Ectodermal cell (in vitro differentiated cells): ENCODE results near the gene SLCO3A1.

ENCODE experiments used
- H3K27ac ChIP-seq: 2 replicates; pipeline ENCODE4 v1.7.0; 2013; ENCODE audit warnings: mild to moderate bottlenecking, low read depth, low read length; ENCODE audit not compliant: insufficient read depth, poor library complexity, severe bottlenecking
- H3K27me3 ChIP-seq: 2 replicates; pipeline ENCODE4 v1.7.0; 2013; ENCODE audit warnings: mild to moderate bottlenecking, low read length; ENCODE audit not compliant: insufficient read depth, control insufficient read depth, poor library complexity, severe bottlenecking
- H3K36me3 ChIP-seq: one replicate; pipeline ENCODE4 v1.7.0; 2013; ENCODE audit warnings: low read length; ENCODE audit not compliant: control insufficient read depth, insufficient read depth
- H3K4me1 ChIP-seq: one replicate; pipeline ENCODE4 v1.7.0; 2013; ENCODE audit warnings: low read length; ENCODE audit not compliant: control insufficient read depth, insufficient read depth
- H3K4me3 ChIP-seq: 2 replicates; pipeline ENCODE4 v1.7.0; 2013; ENCODE audit warnings: low read depth, low read length, control low read depth; ENCODE audit not compliant: insufficient read depth
- H3K9me3 ChIP-seq: 2 replicates; pipeline ENCODE4 v1.7.0; 2013; ENCODE audit warnings: mild to moderate bottlenecking, low read length, moderate library complexity; ENCODE audit not compliant: control insufficient read depth
- WGBS, 2 experiments: methylation state at CpG; one replicate each; pipeline ENCODE4 v1.1.7; 2013; ENCODE audit warnings: missing lambda C conversion rate in 2 of 2; 5-methylcytosine and 5-hydroxymethylcytosine counted together

Gene SLCO3A1

GRCh38 chr15:91880373-91880772 lies 26.9 kb downstream of the SLCO3A1 start:
- no peak overlapping the region for H3K4me3 ChIP-seq
- peaks cover 9% of the 10 kb centered on the region for H3K4me1 ChIP-seq
- H3K9me3 ChIP-seq: no peaks in the 10 kb centered on the region
- H3K27ac ChIP-seq: no peak overlapping the region
- H3K36me3 ChIP-seq: no peaks in the 10 kb centered on the region
- H3K27me3 ChIP-seq: no peaks in the 10 kb centered on the region
- 93 to 96% methylated on average over 2 of the region's 3 CpGs for WGBS, 2 experiments

GRCh38 chr15:91881569-91882297 lies 28.2 kb downstream of the SLCO3A1 start:
- 37% methylated on average over 8 to 9 of the region's 9 CpGs for WGBS, 2 experiments
- Histone ChIP-seq H3K4me3 (no peak overlapping the region), H3K27ac (no peak overlapping the region), H3K36me3 (no peaks in the 10 kb centered on the region), H3K9me3 (no peaks in the 10 kb centered on the region), H3K27me3 (no peaks in the 10 kb centered on the region), H3K4me1 (peaks cover 9% of the 10 kb centered on the region)

GRCh38 chr15:91882858-91883586 lies 29.5 kb downstream of the SLCO3A1 start:
- peaks cover 9% of the 10 kb centered on the region for H3K4me1 ChIP-seq
- H3K4me3 ChIP-seq: no peak overlapping the region
- H3K27me3 ChIP-seq: no peaks in the 10 kb centered on the region
- H3K27ac ChIP-seq: no peak overlapping the region
- H3K9me3 ChIP-seq: no peaks in the 10 kb centered on the region
- 78 to 81% methylated on average over 7 to 8 of the region's 8 CpGs for WGBS, 2 experiments
- no peaks in the 10 kb centered on the region for H3K36me3 ChIP-seq

GRCh38 chr15:91884606-91885005 lies 31.1 kb downstream of the SLCO3A1 start:
- H3K27me3 ChIP-seq: no peaks in the 10 kb centered on the region
- H3K4me1 ChIP-seq: peaks cover 9% of the 10 kb centered on the region
- no peaks in the 10 kb centered on the region for H3K9me3 ChIP-seq
- H3K4me3 ChIP-seq: no peak overlapping the region
- 90 to 93% methylated on average over 3 of the region's 3 CpGs for WGBS, 2 experiments
- no peaks in the 10 kb centered on the region for H3K36me3 ChIP-seq
- no peak overlapping the region for H3K27ac ChIP-seq

- Histone ChIP-seq H3K9me3 (no peaks in the 10 kb centered on the region), H3K4me1 (peaks cover 9% of the 10 kb centered on the region), H3K36me3 (no peaks in the 10 kb centered on the region), H3K27me3 (no peaks in the 10 kb centered on the region), H3K27ac (no peak overlapping the region), H3K4me3 (no peak overlapping the region)
- WGBS, 2 experiments: 76 to 86% methylated on average over 7 of the region's 7 CpGs
Measured at GRCh38 chr15:91885054-91885453, 31.5 kb downstream of the SLCO3A1 start.

- H3K4me3 ChIP-seq: no peak overlapping the region
- no peaks in the 10 kb centered on the region for H3K36me3 ChIP-seq
- WGBS, 2 experiments: 82 to 85% methylated on average over 7 of the region's 7 CpGs
- H3K27me3 ChIP-seq: no peaks in the 10 kb centered on the region
- H3K4me1 ChIP-seq: peaks cover 9% of the 10 kb centered on the region
- H3K9me3 ChIP-seq: no peaks in the 10 kb centered on the region
- H3K27ac ChIP-seq: no peak overlapping the region
Measured at GRCh38 chr15:91885714-91886270, 32.3 kb downstream of the SLCO3A1 start.

- H3K27ac ChIP-seq: no peak overlapping the region
- H3K27me3 ChIP-seq: no peaks in the 10 kb centered on the region
- peaks cover under 1% of the 10 kb centered on the region for H3K4me1 ChIP-seq
- no peaks in the 10 kb centered on the region for H3K36me3 ChIP-seq
- 82 to 92% methylated on average over 3 of the region's 3 CpGs for WGBS, 2 experiments
- no peak overlapping the region for H3K4me3 ChIP-seq
- no peaks in the 10 kb centered on the region for H3K9me3 ChIP-seq
Measured at GRCh38 chr15:91886878-91887277, 33.4 kb downstream of the SLCO3A1 start.

- H3K4me3 ChIP-seq: no peak overlapping the region
- H3K36me3 ChIP-seq: no peaks in the 10 kb centered on the region
- H3K9me3 ChIP-seq: no peaks in the 10 kb centered on the region
- no peak overlapping the region for H3K27ac ChIP-seq
- WGBS, 2 experiments: 82 to 89% methylated on average over 6 of the region's 6 CpGs
- H3K4me1 ChIP-seq: no peaks in the 10 kb centered on the region
- no peaks in the 10 kb centered on the region for H3K27me3 ChIP-seq
Measured at GRCh38 chr15:91887321-91887720, 33.8 kb downstream of the SLCO3A1 start.

- H3K36me3 ChIP-seq: no peaks in the 10 kb centered on the region
- WGBS, 2 experiments: 87 to 88% methylated on average over 5 of the region's 5 CpGs
- H3K27ac ChIP-seq: no peak overlapping the region
- H3K9me3 ChIP-seq: no peaks in the 10 kb centered on the region
- H3K4me1 ChIP-seq: no peaks in the 10 kb centered on the region
- H3K4me3 ChIP-seq: no peak overlapping the region
- H3K27me3 ChIP-seq: no peaks in the 10 kb centered on the region
Measured at GRCh38 chr15:91887921-91888373, 34.4 kb downstream of the SLCO3A1 start.

- no peak overlapping the region for H3K4me3 ChIP-seq
- WGBS, 2 experiments: 83 to 86% methylated on average over 1 to 2 of the region's 2 CpGs
- H3K36me3 ChIP-seq: no peaks in the 10 kb centered on the region
- no peaks in the 10 kb centered on the region for H3K9me3 ChIP-seq
- H3K4me1 ChIP-seq: no peaks in the 10 kb centered on the region
- no peak overlapping the region for H3K27ac ChIP-seq
- no peaks in the 10 kb centered on the region for H3K27me3 ChIP-seq
Measured at GRCh38 chr15:91889111-91889815, 35.8 kb downstream of the SLCO3A1 start.
